ENCODE results near the gene MUC3A.

The MUC3A gene

GRCh38 chr7:100962537-100962936 lies 13.2 kb downstream of the MUC3A start:
- FAIRE-seq = no peak
- TF ChIP-seq PAX5 (IDR thresholded peaks at IDR 0.05; ENCODE audit: insufficient read depth, low read length, severe bottlenecking) (no peak), POU2F2 (IDR thresholded peaks at IDR 0.05; ENCODE audit: low read depth, low read length) (no peak), TAF1 (IDR thresholded peaks at IDR 0.05; ENCODE audit: low read depth, low read length) (no peak), POLR2A (IDR thresholded peaks at IDR 0.05; ENCODE audit: low read depth, low read length) (no peak), SPI1 (IDR thresholded peaks at IDR 0.05; ENCODE audit: low read depth, low read length) (no peak), POLR2AphosphoS5 (IDR thresholded peaks at IDR 0.05; ENCODE audit: low read depth, low read length) (no peak)
- DNase-seq (ENCODE audit: insufficient read length, low spot score) = no peak

- FAIRE-seq = no peak
- no peak for DNase-seq (ENCODE audit: insufficient read length, low spot score)
- TF ChIP-seq POLR2AphosphoS5 (IDR thresholded peaks at IDR 0.05; ENCODE audit: low read depth, low read length) (no peak), SPI1 (IDR thresholded peaks at IDR 0.05; ENCODE audit: low read depth, low read length) (no peak), TAF1 (IDR thresholded peaks at IDR 0.05; ENCODE audit: low read depth, low read length) (no peak), PAX5 (IDR thresholded peaks at IDR 0.05; ENCODE audit: insufficient read depth, low read length, severe bottlenecking) (no peak), POLR2A (IDR thresholded peaks at IDR 0.05; ENCODE audit: low read depth, low read length) (no peak), POU2F2 (IDR thresholded peaks at IDR 0.05; ENCODE audit: low read depth, low read length) (no peak)
Observed at GRCh38 chr7:100963386-100963785, 14.1 kb downstream of the MUC3A start.

- DNase-seq (ENCODE audit: insufficient read length, low spot score) (no peak), FAIRE-seq (no peak)
- TF ChIP-seq POLR2A (IDR thresholded peaks at IDR 0.05; ENCODE audit: low read depth, low read length) (no peak), SPI1 (IDR thresholded peaks at IDR 0.05; ENCODE audit: low read depth, low read length) (no peak), POLR2AphosphoS5 (IDR thresholded peaks at IDR 0.05; ENCODE audit: low read depth, low read length) (no peak), PAX5 (IDR thresholded peaks at IDR 0.05; ENCODE audit: insufficient read depth, low read length, severe bottlenecking) (no peak), TAF1 (IDR thresholded peaks at IDR 0.05; ENCODE audit: low read depth, low read length) (no peak), POU2F2 (IDR thresholded peaks at IDR 0.05; ENCODE audit: low read depth, low read length) (no peak)
Observed at GRCh38 chr7:100963874-100964273, 14.5 kb downstream of the MUC3A start.

GRCh38 chr7:100964630-100965029 lies 15.3 kb downstream of the MUC3A start:
- DNase-seq (ENCODE audit: insufficient read length, low spot score) (no peak), FAIRE-seq (no peak)
- TF ChIP-seq SPI1 (IDR thresholded peaks at IDR 0.05; ENCODE audit: low read depth, low read length) (no peak), PAX5 (IDR thresholded peaks at IDR 0.05; ENCODE audit: insufficient read depth, low read length, severe bottlenecking) (no peak), POLR2A (IDR thresholded peaks at IDR 0.05; ENCODE audit: low read depth, low read length) (no peak), POLR2AphosphoS5 (IDR thresholded peaks at IDR 0.05; ENCODE audit: low read depth, low read length) (no peak), POU2F2 (IDR thresholded peaks at IDR 0.05; ENCODE audit: low read depth, low read length) (no peak), TAF1 (IDR thresholded peaks at IDR 0.05; ENCODE audit: low read depth, low read length) (no peak)

DNA sequence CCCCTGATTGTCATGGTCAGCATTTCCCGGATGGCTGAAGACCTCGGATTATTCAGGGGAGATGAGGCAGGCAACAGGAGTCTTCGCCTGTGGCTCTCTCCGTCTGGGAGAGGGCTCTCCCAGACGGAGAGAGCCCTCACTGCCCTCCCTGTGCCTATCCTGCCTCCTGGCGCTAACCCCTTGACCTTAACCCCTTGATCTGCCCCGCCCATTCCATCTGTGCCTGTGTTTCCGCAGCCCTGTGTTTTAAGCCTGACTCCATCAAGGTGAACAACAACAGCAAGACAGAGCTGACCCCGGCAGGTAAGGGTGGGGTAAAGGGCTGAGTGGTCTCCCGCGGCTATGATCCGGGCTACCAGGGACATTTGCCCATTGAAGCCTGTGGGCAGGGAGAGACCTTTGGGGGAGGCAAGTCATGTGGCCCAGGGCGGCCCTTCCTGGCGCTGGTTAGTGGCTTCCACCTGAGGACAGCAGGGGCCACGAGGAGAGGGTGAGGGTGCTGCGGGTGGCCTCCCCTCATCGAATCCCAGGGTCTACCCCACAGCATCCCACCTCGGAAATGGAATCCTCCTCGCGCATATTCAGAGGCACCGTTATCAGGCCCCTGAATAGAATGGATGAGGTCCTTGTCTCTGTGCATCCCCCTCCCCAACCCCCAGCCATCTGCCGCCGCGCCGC lies 15.8 kb downstream of the MUC3A start:
- no peak for TF ChIP-seq PAX5 (IDR thresholded peaks at IDR 0.05; ENCODE audit: insufficient read depth, low read length, severe bottlenecking)
- TF ChIP-seq POLR2AphosphoS5 (IDR thresholded peaks at IDR 0.05; ENCODE audit: low read depth, low read length) = no peak
- TF ChIP-seq TAF1 (IDR thresholded peaks at IDR 0.05; ENCODE audit: low read depth, low read length) = no peak
- TF ChIP-seq SPI1 (IDR thresholded peaks at IDR 0.05; ENCODE audit: low read depth, low read length) = no peak
- no peak for TF ChIP-seq POLR2A (IDR thresholded peaks at IDR 0.05; ENCODE audit: low read depth, low read length)
- no peak for TF ChIP-seq POU2F2 (IDR thresholded peaks at IDR 0.05; ENCODE audit: low read depth, low read length)
- DNase-seq (ENCODE audit: insufficient read length, low spot score) (no peak), FAIRE-seq (no peak)

- FAIRE-seq (peak; percentile 79), DNase-seq (ENCODE audit: insufficient read length, low spot score) (peak; percentile 99)
- TF ChIP-seq PAX5 (IDR thresholded peaks at IDR 0.05; ENCODE audit: insufficient read depth, low read length, severe bottlenecking) (no peak), POU2F2 (IDR thresholded peaks at IDR 0.05; ENCODE audit: low read depth, low read length) (no peak), POLR2AphosphoS5 (IDR thresholded peaks at IDR 0.05; ENCODE audit: low read depth, low read length) (no peak), POLR2A (IDR thresholded peaks at IDR 0.05; ENCODE audit: low read depth, low read length) (no peak), TAF1 (IDR thresholded peaks at IDR 0.05; ENCODE audit: low read depth, low read length) (no peak), SPI1 (IDR thresholded peaks at IDR 0.05; ENCODE audit: low read depth, low read length) (no peak)
Observed at GRCh38 chr7:100965723-100966541, 16.6 kb downstream of the MUC3A start.

DNA sequence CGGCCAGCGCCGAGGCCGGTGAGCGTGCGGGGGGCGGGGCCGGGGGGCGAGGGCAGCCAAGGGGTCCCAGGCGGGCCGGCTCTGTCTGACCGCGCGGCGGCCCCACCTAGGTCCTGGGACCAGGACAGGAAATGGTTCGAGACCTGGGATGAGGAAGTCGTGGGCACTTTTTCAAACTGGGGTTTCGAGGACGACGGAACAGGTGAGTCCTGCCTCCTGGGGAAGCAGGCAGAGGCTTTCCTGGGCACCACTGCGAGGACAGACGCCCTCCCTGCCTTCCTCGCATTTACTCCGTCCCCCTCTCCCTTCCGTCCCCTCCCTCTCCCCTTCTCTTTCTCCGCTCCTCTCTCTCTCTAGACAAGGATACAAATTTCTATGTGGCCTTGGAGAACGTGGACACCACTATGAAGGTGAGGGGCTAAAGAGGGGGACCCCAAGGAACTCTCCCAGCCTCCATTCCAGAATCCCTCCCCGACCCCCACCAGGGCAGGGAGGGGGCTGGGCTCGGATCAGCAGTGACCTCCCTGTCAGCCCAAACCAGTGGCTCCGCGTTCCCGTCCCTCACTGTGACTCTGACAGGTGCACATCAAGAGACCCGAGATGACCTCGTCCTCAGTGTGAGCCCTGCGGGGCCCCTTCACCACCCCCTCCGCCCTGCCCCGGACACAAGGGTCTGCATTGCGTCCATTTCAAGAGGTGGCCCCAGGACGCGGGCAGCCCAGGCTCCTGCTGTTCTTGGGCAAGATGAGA lies 17.4 kb downstream of the MUC3A start:
- TF ChIP-seq PAX5 (IDR thresholded peaks at IDR 0.05; ENCODE audit: insufficient read depth, low read length, severe bottlenecking) = no peak
- TF ChIP-seq SPI1 (IDR thresholded peaks at IDR 0.05; ENCODE audit: low read depth, low read length) = peak; percentile 32; the same call in 1 of the 2 replicates
- DNase-seq (ENCODE audit: insufficient read length, low spot score) = no peak
- FAIRE-seq = no peak

GRCh38 chr7:100967292-100967863 lies 18.0 kb downstream of the MUC3A start:
- TF ChIP-seq POLR2AphosphoS5 (IDR thresholded peaks at IDR 0.05; ENCODE audit: low read depth, low read length) (no peak), PAX5 (IDR thresholded peaks at IDR 0.05; ENCODE audit: insufficient read depth, low read length, severe bottlenecking) (no peak), POLR2A (IDR thresholded peaks at IDR 0.05; ENCODE audit: low read depth, low read length) (no peak), POU2F2 (IDR thresholded peaks at IDR 0.05; ENCODE audit: low read depth, low read length) (no peak), SPI1 (IDR thresholded peaks at IDR 0.05; ENCODE audit: low read depth, low read length) (no peak), TAF1 (IDR thresholded peaks at IDR 0.05; ENCODE audit: low read depth, low read length) (no peak)
- FAIRE-seq = no peak
- DNase-seq (ENCODE audit: insufficient read length, low spot score) = no peak

DNA sequence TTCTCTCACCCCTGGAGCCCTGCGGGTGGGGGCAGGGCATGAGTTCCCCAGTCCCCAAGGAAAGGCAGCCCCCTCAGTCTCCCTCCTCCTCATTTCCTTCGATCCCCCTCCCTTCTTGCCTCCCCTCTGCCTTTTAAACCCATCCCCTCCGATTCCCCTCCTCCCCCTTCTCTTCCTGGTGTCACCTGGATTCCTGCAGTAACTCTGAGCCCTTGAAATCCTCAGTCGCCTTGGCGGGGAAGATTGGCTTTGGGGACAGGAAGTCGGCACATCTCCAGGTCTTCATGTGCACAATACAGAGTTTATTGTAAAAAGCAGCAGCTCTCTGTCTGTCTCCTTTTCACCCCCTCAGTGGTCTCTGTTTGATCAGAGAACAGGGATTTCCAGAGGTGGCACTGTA lies 18.7 kb downstream of the MUC3A start:
- TF ChIP-seq SPI1 (IDR thresholded peaks at IDR 0.05; ENCODE audit: low read depth, low read length) (no peak), PAX5 (IDR thresholded peaks at IDR 0.05; ENCODE audit: insufficient read depth, low read length, severe bottlenecking) (no peak), POLR2AphosphoS5 (IDR thresholded peaks at IDR 0.05; ENCODE audit: low read depth, low read length) (no peak), POU2F2 (IDR thresholded peaks at IDR 0.05; ENCODE audit: low read depth, low read length) (no peak), TAF1 (IDR thresholded peaks at IDR 0.05; ENCODE audit: low read depth, low read length) (no peak), POLR2A (IDR thresholded peaks at IDR 0.05; ENCODE audit: low read depth, low read length) (no peak)
- FAIRE-seq (no peak), DNase-seq (ENCODE audit: insufficient read length, low spot score) (no peak)
